NCI-H524 treated with DMSO at 0.1 percent for 48 hours (cell line): ENCODE measurements around the gene PDLIM7.

Experiments
- DNase-seq: peaks from one replicate; lab custom pipeline; 2025; lab: John Stamatoyannopoulos, UW

Gene PDLIM7

GRCh38 chr5:177507596-177508220 lies 10.3 kb upstream of the PDLIM7 start:
- no peak for DNase-seq

- no peak for DNase-seq
These were observed 9.8 kb upstream of the PDLIM7 start for GRCh38 chr5:177507165-177507564.

GRCh38 chr5:177505075-177505474 lies 7.7 kb upstream of the PDLIM7 start:
- DNase-seq: no peak

- DNase-seq: no peak
These were observed 7.0 kb upstream of the PDLIM7 start for GRCh38 chr5:177504086-177505056.

- DNase-seq: no peak
These were observed 6.1 kb upstream of the PDLIM7 start for GRCh38 chr5:177503351-177504085.

- no peak for DNase-seq
These were observed 5.5 kb upstream of the PDLIM7 start for GRCh38 chr5:177502886-177503285.

GRCh38 chr5:177501874-177502678 lies 4.7 kb upstream of the PDLIM7 start:
- no peak for DNase-seq

- no peak for DNase-seq
These were observed 3.5 kb upstream of the PDLIM7 start for GRCh38 chr5:177500685-177501522.

GRCh38 chr5:177499842-177500241 lies 2.4 kb upstream of the PDLIM7 start:
- no peak for DNase-seq

- DNase-seq: no peak
These were observed 796 bp upstream of the PDLIM7 start for GRCh38 chr5:177498013-177498787.

GRCh38 chr5:177496727-177497291 lies 595 bp downstream of the PDLIM7 start:
- DNase-seq: no peak

- DNase-seq: no peak
These were observed 1.2 kb downstream of the PDLIM7 start for GRCh38 chr5:177496070-177496726.

- DNase-seq: no peak
These were observed 2.0 kb downstream of the PDLIM7 start for GRCh38 chr5:177495243-177496060.

GRCh38 chr5:177494346-177495195 lies 2.8 kb downstream of the PDLIM7 start:
- no peak for DNase-seq

GRCh38 chr5:177493795-177494345 lies 3.5 kb downstream of the PDLIM7 start:
- no peak for DNase-seq

- DNase-seq: no peak
These were observed 4.6 kb downstream of the PDLIM7 start for GRCh38 chr5:177492841-177493240.
